SIG-M5 (cell line): ENCODE results near the gene CATSPER3.

ENCODE experiments used
- DNase-seq: peaks from one replicate; lab custom pipeline; 2025; lab: John Stamatoyannopoulos, UW

The CATSPER3 gene

DNA sequence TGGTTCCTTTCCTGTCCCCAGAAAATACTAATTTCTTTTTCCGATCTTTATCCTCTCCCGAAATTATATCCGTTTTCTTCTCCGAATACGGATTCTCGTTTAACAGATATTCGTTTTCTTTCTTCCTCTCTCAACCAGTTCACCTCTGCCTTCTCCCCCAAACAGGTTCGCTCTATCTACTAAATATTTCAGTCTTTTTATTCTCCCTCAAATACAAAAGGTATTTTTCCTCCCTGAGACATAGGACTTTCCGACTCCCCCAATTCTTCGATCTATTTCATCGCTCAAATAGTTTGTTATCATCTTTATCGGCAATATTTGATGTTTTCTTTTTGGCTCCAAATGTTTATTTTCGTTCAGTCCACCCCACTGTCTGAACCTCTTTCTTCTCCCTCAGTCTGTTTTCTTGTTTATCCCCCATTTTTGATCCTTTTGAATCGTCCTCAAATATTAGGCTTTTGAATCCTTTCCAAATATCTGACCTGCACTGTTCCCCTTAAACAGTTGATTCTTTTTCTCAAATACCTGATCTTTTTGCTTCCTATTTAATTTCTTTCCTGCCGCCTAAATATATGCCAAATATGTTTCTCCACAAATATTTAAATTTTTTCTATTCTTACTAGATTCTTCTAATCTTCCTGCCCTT, 61.9 kb downstream of the CATSPER3 start:
- no peak for DNase-seq

DNA sequence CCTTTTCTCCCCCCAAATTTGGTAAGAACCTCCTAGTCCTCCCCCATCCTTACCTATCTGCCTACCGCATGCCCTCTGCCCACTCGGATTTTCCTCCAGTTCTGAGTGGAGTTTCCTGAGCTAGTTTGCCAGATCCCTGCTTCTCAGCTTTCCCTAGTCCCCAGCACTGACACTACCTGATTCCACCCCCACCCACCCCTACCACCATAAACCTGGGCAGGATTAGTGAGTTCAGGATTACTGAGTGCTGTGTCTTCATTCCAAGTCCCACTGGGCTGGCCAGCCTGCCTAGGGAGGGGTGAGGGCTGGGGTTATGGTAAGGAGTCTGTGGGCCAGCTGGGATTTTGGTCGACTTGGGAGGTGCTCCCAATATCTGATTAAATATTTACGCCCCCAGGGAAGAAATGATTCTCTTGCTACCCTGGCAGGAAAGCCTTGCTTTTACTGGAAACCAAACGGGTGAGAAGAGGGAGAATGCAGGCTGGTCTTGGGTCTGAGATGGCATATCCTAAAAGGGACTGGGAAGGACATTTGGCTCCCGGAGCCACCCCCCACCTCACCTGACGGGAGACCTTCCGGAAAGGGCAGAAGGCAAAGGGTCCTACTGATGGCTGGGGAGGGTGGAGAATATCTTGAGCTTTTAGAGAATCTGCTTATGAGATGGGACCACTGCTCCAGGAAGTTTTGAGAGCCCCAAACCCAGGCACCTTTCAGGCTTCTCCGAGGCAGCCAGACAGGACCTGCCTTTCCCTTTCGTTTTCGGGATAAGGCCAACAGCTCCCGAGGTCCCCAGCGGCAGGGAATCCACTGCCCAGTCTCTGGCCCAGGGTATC, 62.6 kb downstream of the CATSPER3 start:
- no peak for DNase-seq

DNA sequence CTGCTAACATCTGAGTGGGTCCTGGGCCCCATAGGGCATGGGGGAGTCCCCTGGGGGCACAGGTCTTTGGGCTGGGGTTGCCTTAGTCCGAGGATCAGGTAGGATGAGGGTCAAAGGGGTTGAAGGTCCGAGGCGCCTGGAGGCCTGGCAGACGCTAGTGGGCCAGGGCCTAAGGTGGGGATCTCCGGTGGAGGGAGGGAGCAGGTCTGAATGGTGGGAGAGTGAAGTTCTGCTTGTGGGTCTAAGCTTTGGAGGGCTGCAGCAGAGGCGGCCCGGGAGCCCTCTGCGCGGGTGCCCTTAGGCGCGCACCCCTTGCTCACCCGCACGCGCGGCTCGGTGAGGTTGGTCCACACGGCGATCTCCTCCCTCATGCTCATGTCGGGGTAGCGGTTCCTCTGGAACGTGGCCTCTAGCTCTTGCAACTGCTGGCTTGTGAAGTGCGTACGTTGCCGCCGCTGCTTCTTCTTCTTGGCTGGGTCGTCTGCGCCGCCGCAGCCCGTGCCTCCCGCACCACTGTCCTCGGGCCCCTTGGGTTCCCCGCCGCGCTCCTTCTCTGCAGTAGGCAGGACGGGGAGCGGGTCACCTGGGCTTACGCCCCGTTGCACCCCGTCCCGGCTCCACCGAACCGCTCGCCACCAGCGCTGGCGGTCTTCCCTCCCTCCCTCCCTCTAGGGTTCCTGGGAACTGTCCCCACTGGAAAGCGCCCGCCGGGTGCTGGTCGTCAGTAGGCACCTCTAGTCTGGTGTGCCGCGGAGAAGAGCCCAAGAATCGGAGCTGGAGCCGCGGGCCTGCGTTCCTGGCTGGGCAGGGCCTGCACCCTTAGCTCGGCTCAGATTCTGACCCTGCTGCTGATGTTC, 63.5 kb downstream of the CATSPER3 start:
- DNase-seq, result no peak

DNA sequence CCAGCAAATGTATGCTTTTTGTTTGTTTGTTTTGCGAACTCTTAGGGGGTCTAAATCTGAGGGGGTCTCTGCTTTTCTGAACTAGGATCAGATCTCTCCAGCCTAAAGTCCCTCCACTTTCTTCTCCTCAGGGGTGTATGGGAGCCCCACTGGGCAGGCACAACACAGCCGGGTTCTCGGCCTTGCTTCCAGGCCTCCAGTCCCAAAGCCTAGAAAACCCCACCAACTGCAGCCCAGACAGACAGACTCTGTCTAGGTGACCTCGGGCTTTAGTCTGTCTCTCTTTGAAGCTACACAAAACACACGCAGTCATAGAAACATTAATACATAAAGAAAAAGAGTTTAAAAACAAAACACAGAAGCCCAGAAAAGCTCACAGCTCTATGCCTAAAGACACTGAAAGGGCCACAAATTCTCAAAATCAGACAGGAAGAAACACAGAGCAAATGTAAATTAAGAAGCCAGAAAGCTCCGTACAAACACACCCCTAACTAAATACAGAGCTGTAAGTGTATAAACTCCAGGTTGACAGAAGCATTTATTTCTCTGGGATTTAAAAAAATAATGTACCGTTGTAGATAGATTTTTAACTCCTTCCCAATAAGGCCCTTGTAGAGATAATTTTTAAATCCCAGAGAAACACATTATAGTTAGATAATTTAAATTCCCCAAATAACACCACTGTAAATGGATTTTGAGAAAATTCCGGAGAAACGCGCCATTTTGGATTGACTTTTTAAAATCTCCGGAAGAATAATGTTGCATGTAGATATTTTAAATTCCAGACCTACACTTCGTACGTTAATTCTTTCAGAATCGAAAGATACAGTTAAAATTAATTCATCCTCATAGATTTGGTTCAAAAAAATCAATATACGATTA, 64.3 kb downstream of the CATSPER3 start:
- no peak for DNase-seq

DNA sequence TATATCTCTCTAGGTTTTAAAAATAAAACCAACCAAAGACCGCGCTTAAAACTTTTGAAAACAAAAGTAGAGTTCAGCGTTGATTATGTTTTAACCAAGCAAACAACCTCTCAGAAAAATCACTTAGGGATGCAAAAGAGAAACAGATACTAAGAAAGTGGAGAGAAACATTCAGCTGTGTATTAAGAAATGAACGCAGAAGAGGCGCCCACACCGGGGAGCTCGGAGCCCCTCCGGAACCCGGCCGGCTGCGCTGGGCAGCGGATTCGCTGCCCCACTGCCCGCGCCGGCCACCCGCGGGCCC, 64.9 kb downstream of the CATSPER3 start:
- no peak for DNase-seq

DNA sequence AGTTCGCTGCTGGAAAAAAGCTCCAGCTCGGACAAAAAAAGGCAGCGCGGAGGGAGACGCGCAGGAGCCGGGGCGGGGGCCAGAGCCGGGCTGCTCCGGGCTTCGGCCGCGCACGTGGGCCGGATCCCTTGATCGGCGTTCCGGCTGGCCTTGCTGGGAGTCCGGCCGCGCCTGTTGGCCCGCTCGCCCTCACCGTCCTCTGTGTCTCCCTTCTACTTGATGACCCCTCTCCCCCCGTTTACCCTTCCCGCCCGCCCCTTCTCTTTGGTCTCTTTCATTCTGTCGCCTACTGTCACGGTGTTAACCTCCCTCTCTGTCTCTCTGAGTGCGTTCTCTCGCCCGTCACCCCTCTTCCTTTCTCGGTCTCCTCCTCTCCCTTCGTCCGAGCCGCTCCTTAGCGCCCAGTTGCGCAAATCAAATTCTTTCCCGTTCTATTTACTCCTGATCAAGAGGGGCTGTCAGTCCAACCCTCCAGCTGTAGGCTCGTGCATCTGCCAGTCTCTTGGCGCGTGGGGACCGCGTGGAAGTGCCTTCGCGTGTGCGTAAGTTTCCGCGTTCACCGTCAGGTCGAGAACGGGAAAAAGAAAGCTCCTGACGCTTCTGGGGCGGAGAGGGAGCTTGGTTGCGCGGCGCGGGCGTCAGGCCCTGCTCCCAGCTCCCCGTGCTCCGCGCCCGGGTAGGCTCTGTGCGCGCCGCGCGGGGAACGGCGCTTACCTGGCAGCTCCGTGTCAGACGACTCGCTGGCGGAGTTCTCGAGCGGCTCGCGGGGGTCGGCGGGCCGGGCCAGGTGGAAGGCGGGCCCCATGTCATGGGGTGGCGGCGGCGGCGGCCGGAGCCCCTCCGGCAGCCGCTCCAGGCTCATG, 65.5 kb downstream of the CATSPER3 start:
- no peak for DNase-seq

DNA sequence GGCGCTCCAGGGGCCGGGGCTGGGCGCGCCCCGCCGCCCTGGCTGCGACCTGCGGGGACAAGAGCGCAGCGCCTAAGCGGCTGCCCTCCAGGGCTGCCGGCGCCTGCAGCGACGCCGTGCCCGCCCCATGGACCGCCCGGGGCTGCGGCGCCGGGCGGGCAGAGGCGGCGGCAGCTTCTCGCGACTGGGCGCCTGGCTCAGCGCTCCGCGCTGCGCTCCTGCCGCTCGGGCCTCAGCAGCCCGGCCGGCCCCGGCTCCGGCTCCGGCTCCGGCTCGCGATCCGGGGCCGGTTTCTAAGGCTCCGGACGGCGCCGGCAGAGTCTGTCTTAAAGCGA, 66.2 kb downstream of the CATSPER3 start, which contains the start of gene PITX1:
TSS of gene PITX1 (minus strand) at position 328 of the 335 bp plus-strand sequence. CDS start 347 bp downstream, outside the sequence.
- DNase-seq, result no peak

DNA sequence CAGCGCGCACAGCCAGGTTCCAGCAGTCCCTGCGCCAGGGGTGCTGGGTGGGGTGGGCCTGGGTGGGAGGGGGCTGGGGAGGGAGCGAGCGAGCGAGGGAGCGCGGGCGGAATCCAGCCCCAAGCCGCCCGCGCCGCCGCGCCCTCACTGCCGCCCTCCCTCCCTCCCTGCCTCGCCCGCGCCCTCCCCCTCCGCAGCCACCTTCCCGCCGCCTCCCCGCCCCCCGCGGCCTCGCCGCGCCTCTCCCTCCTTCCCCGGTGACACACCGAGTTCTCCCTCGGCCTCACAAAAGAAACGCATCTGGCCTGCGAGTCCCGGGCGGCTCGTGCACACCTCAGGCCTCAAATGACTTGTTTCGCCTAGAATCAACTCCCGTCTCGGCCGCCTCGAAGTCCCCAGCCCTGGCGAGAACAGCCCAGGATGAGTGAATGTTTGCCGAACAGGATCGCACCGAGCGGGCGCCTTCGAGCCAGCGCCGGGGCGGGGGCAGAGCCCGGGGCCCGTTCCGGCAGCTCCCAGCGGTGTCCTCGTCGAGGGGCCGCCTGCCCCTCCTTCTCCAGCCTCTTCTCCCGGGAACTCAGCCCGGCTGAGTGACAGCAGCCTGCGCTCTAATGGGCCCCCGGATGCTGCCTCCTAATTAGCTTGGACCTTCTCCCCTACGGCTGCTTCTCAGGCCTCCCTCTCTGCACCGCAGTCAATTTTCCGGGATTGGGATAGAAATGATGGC, 66.7 kb downstream of the CATSPER3 start:
- DNase-seq, result no peak

DNA sequence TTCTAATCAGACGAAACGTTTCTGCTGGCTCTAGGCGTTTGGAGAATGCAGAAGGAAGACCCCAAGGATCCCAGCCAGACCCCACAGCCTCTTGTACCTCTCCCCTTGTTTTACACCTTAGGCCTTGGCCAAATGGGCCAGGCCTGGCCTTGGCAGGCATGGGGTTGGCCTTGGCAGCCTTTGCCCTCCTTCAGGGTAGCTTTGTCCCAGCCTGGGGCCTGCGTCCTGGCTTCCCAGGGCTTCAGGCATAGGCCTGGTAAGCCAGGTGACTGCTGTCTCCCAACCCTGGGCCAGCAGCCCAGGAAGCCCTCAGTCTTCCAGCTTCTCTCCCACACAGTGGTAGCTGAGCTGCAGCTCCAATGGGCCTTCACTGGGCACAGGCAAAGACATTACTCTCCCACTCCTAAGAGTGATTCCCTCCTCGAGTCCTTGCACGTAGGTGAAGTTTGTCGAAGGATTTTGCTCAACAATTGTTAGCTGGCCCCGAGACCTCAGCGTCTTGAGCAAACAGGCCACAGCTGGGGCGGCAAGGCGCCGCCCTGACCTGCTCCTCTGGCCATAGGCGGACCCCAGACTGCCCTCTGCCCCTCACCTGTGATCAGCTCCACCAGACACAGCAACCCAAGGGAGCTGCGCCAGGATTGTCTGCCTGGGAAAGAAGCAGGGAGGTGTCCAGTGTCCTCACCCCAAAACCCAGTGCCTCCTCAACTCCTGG, 67.4 kb downstream of the CATSPER3 start:
- DNase-seq, result no peak

DNA sequence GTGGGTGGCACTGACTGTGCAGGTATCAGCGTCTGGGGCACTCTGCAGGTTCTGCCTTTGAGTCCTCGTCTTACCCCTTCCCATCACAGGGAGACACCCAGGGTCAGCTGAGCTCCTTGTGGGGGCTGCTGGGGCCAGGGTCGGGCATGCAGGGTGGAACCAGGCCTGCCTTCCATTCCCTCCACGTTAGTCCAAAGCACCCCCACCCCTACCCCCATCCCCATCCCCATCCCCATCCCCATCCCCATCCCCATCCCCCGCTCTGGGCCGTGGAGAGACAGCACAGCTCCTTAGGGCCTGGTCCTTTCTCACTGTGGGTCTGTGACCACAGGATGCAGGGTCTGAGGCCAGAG, 67.9 kb downstream of the CATSPER3 start:
- no peak for DNase-seq

DNA sequence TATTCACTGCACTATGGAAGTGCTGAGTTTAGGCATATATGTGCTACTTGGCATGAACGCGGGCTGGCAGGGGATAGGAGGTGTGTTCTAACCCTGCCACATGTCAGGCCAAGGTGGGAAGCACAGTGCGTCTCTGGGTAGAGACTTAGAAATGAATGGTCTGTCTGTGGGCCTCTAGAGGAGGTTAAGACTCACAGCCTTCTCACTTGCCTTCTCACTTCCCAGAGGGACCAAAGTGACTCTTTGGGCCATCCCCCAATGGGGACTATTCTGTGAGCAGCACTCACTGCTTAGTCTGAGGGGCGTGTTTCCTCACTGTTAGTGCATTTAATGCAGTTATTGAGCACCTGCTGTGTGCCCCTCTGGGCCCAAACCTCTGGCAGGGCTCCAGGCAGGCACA, 68.7 kb downstream of the CATSPER3 start:
- DNase-seq, result no peak

DNA sequence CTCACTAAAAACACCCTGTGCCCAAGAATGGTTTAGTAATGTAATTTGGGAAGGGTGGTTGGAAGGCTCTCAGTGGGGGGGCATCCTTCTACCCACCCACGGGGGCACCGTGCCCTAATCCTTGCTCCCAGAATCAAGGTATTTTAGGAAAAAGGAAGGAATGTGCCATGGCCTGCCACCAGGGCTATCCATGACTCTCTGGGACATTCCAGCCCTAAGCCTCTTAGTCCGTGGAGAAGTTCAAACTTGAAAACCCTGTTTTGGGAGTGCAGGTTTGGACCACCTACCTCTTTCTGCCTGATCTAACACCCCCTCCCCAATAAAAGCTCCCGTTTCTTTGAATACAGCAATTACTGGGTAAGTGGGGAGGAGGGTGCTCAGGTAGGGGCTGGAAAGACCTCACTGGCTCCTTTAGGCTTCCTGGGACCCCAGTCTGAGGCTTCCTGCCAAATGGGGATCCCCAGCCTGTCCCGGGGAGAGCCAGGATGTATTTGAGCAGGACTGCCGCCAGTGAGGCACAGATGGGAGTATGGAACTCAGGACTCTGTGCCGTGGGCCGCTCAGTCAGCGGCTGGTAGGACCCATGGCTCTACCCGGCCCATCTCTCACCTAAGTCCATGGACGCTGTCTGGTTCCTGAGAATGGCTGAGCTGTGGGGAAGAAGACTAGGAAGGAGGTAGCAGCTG, 70.0 kb downstream of the CATSPER3 start:
- no peak for DNase-seq

DNA sequence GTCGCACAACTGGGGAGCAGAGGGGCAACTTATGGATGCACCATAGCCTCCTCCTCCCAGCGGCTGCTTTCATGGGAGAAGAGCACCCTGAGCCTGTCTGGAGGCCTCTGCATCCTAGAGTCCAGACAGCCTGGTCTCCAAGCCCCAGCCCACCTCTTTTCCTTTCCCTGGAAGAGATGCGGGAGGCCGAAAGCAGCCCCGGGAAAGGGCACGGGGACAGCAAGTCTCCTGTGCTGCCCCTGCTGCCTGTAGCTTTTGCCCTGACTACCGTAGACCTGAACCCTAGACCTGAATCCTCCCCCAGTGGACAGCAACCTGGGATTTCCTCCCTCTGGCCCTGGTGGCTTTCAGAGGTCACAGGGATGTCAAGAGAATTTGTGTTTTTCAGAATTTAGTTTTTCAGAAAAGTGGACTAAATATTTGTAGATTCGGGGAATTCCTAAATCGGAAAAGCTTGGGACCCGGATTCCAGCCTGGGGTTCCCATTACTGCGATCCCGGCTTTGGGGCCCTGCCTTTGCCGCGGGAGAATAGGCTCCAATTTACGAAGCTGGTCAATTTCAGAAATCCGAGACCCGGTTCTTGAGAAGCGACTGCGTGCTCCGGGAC, 70.6 kb downstream of the CATSPER3 start:
- no peak for DNase-seq

DNA sequence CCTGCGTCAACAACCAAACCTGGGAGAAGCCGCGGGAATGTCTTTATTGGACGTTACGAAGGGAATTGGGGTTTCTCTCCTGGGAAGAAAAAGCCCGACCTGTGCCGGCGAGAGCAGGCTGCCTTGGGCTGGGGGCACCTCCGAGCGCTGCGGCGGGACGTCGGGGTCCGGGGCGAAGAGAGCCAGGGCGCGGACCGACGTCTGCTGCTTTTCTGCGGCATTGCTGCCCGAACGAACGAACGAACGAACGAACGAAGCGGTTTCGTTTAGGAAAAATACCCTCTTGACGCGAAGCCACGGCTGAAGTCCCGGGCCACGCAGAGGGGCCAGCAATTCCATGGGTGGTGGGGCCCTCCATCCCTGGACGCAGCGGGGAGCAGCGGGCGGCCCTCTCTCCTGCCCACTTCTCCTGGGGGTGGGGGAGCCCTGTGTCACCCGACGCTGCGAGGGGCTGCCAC, 71.1 kb downstream of the CATSPER3 start:
- no peak for DNase-seq

DNA sequence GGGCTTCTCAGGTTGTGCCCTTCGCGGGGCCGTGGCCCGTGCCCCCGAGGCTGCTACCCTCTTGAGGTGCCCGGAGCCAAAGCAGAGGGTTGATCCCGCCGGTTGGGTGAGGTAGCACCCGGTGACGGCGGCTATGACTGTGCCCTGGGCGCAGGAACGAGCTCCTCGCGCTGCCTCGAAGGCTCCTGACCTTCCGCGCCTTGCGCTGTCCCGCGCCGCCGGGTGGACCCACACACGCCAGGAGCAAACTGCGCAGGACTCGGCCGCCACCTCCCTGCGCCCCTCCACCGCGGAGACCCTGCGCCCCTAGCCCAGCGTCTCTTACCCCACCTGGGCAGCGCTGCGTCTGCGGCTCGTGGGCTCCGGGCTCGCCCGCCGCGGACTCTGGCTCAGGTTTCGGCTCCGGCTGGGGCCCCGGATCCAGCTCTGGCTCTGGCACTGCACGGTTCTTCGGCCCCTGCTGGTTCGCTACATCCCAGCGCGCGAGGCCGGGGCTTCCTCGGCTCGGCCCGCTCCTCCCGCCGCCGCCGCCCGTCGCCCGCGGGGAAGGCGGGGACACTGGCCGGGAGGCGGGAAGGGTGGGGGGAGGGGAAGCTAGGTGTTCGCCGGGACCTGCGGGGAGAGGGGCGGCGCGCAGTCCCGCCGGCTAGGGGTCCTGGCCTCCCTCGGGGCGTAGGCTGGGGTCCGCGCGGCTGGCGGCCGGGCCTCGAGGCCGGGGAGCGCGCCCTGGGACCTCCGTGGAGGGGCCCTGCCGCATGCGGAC, 71.7 kb downstream of the CATSPER3 start:
- DNase-seq, result no peak

DNA sequence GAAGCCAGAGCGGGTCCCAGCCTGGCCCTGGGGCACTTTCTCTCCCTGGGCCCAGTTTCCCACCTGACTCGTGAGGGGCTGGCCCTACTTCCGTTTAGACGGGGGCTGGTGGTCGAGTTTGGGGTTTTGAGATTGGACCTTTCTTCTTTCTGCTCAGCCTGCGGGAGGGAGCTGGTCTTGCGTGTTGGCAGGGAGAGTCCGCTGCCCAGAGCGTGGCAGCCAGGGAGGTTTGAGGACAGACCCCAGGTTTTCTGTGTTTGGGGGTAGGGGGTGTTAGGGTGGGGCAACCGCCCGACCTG, 72.3 kb downstream of the CATSPER3 start:
- no peak for DNase-seq

DNA sequence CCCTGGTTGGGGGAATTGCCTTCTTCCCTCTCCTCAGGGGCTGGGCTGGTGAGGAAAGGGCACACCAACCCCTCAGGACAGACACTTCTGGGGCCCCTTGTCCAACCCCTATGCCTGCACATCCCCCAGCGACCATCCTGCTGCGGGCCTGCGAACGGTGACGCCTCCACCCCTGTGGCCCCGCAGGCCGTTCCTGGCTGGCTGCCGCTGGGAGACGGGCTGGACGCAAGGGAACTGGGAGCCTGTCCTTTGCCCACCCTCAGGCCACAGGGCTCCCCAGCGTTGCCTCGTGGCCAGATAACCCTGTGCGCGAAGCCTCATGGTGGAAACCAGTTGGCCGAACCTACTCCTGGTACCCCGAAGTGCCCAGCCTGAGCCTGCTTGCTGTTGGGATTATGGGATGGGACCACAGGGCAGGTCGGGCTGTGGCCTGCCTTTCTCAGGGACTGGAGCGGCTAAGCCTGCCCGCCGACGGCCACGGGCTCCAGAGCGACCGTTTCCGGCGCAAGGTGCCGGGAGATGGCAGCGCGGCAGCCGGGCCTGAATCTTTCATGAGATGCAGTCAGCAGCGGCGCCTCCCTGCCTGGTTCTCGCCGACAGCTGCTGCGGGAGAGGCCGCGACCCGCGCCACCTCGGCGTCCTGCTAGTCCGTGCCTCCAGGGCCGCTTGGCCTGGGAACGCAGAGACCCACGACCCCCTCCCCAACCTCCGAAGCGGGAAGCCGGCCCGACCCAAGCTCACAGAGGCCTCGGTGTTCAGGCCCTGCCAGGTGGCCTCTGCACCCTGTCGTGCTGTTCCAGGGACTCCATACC, 72.8 kb downstream of the CATSPER3 start:
- DNase-seq, result no peak
